ENCODE data around the gene LHFPL3.

GRCh38 chr7:104530251-104530650 is 201.8 kb downstream of the LHFPL3 start:
- TF ChIP-seq CTCF (IDR thresholded peaks at IDR 0.05 in 2 of 3, conservative IDR thresholded peaks at IDR 0.05 in 1 of 3; ENCODE audit: borderline replicate concordance in 1 of 3, insufficient read depth in 1 of 3, low read depth in 2 of 3, low read length in 2 of 3) (no peak), POLR2A (IDR thresholded peaks at IDR 0.05; ENCODE audit: borderline replicate concordance, extremely low read depth, insufficient read depth, insufficient read length) (no peak), POLR2AphosphoS5 (IDR thresholded peaks at IDR 0.05; ENCODE audit: low read depth, low read length) (no peak), ATF3 (IDR thresholded peaks at IDR 0.05) (no peak), JUND (IDR thresholded peaks at IDR 0.05) (no peak), EZH2phosphoT487 (IDR thresholded peaks at IDR 0.05; ENCODE audit: borderline replicate concordance) (no peak), EZH2 (IDR thresholded peaks at IDR 0.05) (no peak), EGR1 (IDR thresholded peaks at IDR 0.05; ENCODE audit: low read depth) (no peak), MAX (IDR thresholded peaks at IDR 0.05) (no peak), SP1 (IDR thresholded peaks at IDR 0.05; ENCODE audit: low read depth) (no peak), ZFX (IDR thresholded peaks at IDR 0.05) (no peak), SIN3A (IDR thresholded peaks at IDR 0.05; ENCODE audit: low read depth) (no peak), ZBTB33 (IDR thresholded peaks at IDR 0.05; ENCODE audit: extremely low read depth, insufficient replicate concordance, low read length) (no peak), YY1 (IDR thresholded peaks at IDR 0.05; ENCODE audit: extremely low read depth, insufficient replicate concordance, low read depth, low read length) (no peak)
